Stimulated activated CD8-positive, alpha-beta memory T cell treated with anti-CD3 and anti-CD28 coated beads, Interleukin-7, amount 100 ng/mL, for 48 hours (primary cell): ENCODE data around the gene LMF2.

Experiments
- DNase-seq, 2 donors: peaks; one replicate each; pipeline ENCODE4 v3.0.0-alpha.2; 2020; ENCODE audit warnings: low read depth in 1 of 2; ENCODE audit errors: extremely low read depth in 1 of 2

LMF2 gene

DNA sequence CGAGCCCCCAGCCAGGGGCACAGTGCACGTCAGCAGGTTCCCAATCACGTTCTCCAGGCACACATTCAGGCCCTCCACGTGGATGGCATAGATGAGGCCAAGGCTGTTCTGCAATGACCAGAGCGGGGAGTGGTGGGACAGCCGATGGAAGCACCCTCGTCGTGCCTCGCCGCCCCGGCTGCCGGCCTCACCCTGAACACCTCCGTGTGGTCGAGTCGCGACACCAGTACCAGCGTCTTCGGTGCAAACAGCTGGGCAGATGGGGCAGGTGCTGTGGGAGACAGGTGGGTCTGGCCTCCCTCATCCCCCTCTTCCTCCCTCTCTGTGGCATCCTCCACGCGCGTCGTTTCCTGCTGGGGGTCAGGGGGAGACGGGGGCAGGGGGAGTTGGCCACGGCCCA, 40.2 kb downstream of the LMF2 start:
- no peak for DNase-seq

DNA sequence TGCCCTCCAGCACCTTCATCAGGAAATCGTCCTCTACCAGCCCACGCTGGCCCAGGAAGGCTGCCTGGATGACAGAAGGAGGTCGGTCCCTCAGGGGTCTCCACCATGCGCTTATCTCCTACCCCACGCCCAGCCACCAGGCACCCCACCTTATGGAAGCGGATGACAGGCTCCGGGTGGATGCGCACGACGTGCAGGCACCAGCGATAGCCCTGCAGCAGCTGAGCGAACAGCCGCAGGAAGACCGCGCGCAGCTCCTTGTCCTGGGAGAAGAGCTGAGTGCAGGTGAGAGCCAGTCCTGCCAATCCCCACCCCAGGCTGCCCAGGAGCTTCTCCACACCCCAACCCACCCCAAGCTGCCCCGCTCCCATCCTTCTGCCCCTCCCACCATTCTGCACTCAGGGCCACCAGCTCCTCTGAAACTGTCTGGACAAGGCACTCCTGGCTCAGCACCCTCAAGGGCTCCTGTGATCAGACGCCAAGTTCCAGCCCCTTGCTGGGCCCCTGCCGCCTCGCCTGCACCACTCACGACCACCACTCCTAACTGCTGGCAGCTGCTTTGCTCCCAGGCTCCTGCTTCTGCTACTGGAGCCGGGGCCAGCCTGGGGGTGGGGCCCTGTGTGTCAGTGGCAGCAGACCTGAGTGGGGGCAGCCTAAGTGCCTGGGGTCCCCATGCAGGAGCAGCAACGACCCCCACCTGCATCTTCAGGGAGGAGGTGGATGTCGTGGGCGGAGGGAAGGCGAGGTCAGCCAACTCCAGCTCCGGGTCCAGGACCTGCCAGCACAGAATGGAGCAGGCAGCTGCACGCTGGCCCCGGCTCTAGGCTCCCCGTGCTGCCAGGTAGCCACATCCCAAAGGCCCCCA, 42.2 kb downstream of the LMF2 start:
- DNase-seq = no peak

DNA sequence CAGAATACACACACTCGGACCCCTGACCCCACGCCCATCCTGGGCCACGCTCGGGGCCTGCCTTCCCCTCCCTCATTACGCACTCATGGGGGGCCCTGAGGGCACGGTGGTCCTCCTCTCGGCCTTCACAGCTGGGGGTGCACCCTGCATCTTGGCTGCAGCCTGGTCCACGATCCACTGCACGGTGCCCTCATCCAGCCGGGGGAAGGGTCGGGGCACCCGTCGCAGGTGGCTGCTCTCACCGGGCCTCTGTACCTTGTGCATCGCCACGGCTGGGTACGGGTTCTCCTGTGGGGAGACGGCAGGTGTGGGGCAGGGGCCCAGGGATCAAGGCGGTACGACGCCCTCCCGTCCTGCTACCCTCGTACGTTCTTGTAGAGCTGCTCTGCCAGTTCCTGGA, 43.1 kb downstream of the LMF2 start:
- no peak for DNase-seq

DNA sequence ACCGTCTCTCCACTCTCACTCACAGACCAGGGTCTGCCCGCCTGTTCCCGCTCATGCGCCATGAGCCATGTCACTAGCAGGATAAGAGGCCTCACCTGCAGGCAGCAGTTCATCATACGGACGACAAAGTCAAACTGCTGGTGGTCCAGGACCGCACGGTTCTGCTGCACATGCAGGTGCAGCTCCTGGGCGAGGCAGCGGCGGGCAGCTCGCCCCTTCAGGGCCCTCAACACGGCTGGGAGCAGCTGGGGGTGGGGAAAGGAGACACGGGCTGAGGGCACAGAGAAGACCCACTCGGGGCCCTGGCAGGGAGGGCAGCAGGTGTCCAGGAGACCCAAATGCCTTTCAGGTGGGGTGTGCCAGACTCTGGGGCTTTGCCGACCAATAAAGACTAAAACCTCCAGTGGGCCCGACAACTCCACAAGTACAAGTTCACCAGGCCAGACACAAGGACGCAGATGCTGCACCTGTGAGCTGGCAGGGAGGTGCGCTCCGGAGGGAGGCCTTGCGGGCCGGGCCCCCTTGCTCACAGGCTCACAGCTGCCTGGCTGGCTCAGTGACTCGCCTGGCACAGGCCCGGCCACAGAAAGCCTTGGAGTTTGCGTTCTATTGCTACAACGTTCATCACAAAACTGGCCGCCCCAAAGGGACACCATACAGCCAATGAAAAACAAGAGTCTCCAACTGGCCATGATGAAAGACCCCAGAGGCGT, 44.2 kb downstream of the LMF2 start:
- DNase-seq = no peak

DNA sequence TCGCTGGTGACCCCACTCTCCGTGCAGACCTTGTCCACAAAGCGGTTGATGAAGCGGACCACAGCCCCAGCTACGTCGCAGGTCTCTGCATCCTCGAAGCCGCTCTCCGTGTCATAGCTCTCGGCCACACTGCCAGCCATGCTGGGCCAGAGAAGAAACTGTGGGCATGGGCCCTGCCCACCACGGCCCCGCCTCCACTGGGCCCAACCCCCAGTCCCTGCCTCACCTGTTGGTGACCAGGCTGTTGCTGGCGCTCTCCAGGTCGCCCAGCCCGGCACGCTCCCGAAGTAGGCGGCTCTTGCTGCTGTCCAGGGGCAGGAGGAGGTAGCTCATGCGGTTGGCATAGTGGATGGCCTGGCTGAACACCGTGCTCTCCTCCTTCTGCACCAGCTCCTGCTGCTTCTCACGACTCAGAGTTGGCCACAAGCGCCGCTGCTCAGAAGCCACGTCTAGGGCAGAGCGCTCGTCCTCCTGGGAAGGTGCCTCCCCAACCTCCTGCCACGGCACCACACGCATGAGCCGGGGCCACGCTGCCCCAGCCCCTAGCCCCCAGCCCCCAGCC, 45.4 kb downstream of the LMF2 start:
- DNase-seq = no peak

DNA sequence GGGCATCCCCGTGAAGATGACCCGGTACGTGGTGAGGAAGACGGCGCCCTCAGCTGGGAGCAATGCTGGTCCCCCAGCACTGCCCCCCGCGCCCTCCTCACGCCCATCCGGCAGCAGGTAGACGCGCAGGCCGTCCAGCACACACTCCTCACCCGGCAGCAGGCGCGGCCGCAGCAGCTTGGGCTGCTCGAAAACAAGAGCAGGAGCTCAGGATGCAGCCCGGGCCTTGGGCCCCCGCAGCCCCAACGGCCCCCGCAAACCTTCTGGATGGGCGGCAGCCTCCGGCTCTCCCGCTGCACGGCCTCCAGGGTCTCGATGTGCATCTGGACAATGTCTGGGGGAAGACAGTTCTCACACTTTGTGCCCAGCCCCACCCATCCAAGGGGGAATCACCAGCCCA, 46.0 kb downstream of the LMF2 start:
- no peak for DNase-seq

DNA sequence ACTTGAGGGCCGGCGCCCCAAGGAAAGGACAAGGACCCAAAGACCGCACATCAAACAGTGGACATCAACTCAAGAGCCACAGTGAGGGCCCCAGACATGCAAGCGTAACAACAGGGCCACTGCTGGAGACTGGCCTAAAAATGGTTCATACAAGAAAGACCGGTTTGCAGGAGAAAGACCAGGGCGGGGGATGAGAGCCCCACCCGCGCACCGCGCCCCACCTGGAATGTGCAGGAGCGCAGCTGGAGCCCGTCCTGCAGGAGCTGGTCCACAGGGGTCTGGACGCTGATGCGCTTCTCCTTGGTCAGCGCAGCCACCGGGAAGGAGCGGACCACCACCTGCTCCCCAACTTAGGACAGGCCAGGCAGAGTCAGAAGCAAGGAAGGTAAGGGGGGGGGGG, 46.6 kb downstream of the LMF2 start:
- DNase-seq = no peak

DNA sequence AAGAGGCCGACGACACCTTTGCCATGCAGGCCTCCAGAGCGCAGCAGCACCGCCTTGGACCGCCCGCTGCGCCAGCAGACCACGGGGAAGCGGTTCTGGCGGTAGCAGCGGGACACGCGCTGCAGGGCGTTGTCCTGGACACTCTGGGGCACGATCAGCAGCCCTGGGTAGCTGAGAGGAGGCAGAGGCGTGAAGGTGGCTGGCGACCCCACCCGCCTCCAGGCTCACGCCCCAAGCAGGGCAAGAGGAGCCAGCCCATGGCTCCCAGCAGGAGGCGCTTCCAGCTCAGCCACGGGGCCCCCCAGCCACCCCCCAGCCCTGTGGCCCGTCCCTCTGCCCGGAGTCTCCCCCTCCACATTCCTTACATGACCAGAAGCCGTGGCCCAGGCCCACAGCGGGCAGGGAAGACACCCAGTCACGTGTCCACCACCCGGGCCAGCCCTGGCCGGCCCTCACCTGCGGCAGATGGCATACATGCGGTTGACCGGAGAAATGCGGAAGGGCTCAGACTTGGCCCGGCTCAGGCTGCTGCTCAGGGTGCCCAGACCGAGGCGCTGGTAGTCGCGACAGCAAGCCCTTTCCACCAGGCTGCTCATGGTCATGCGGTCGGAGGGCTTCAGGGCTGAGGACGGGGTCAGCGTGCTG, 47.9 kb downstream of the LMF2 start:
- DNase-seq = no peak

DNA sequence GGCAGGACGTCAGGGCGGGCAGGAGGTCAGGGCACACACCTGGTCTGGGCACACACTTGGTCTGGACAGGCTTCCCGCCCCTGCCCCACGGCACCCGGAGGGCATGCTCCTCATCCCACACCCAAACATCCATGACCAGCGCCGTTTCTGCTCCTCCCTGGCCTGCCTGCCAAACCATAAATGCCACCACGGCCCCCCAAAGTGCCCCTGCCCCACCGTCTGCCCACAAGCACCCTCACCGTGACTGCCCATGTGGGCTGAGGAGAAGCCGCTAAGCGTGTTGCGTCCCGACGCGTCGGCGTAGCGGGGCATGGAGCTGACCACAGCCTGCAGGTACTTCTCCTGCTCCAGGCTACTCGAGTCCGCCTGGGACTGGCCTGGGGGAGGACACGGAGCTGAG, 48.5 kb downstream of the LMF2 start:
- DNase-seq = no peak

DNA sequence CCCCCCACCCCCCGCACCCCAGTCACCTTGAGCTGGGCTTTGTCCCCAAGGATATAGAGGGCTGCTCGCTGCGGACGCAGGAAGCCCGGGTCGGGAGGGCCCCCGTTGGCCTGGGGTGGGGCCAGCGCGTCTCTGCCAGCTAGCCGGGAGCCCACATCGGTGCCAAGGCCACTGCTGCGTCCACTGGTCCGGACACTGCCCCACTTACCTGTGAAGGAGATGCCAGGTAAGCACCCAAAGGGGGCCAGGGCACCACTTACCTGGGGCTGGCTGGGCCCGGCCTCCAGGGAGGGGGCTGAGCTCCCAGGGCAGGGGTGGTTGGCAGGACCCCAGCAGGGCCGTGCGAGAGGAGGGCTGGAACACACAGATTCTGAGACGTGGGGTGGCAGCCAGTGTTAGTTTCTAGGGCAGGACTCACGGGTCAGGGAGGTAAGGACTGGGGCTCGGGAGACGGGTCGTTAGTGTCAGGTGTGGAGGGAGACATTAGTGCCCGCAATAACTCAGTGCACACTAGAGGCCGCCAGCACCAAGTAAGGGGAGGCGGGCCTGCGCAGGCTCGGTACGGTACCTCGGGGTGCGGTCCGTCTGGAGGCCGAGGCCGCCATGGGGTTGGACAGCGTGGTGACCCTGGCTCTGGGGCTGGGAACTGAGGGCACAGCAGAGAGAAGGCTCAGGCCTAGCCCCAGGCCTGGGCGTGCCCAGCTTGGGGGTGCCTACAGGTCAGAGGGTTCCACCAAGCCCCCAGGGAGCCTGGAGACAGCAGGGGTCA, 50.9 kb downstream of the LMF2 start:
- no peak for DNase-seq

DNA sequence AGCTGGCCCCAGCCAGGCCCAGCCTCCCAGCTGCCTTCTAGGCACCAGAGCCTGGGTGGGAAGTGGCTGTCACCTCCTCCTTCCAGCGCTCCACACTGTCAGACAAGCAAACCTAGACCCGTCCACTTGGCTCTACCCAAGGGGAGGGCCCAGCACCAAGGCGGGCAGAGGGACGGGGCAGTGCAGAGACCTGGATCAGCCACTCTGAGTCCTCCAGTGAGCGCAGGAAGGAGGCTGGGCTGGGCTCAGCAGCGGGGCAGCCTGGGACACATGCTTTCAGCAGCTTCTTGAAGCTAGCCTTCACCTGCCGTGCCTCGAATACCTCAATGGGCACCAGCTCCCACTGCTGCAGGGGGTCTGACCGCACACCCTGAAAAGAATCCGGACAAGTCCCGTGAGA, 51.5 kb downstream of the LMF2 start:
- DNase-seq = no peak

DNA sequence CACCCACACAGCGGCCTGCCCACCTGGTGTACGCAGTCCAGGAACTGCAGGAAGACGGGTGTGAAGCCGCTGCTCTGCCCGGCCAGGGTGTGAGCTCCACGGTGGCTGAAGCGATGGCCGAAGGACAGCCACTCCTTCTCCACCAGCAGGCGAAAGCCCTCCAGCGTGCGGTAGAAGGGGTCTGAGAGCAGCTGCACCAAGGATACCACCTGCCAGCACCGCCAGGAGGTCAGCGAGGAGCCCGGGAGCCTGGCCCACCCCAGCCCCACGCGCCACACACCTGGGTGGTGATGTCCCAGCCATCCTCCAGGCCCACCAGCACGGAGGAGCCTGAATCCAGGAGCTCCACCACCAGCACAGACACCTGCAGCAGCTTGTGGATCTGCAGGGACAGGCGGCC, 52.3 kb downstream of the LMF2 start:
- DNase-seq = no peak

DNA sequence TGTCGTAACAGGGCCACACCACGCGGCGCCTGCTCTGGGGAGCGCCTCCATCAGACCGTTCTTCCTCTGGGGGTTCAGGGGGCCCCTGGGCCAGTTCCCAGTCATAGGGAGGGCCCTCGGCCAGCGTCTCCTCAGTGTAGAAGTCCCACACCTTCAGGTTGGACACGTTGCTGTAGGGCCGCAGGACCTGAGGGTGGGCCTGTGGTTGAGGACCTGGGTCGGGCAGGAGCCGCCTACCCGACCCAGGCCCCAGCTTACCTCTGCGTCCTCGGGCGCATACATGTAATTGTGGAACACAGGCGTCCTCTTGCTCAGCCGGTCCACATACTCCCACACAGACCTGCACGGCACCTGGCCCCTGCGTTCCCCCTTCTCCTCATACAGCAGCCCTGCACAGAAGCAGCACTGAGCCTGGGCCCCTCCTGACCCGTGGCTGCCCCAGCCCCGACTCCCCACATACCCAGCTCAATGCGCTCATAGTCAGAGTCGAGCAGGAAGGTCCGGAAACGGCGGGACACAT, 52.9 kb downstream of the LMF2 start:
- DNase-seq = no peak
